ENCODE results near the gene ZNF800. TPM values are rescaled to one million over a fixed set of nuclear protein-coding genes. Genes with fewer than 3 reads are reported as not detected.

ZNF800 gene
- total RNA-seq, 2 experiments from 2014 or later: 18.2 to 19.5 TPM

- DNase-seq: no peak
- no peak overlapping the region for H3K27ac Mint-ChIP-seq
- peaks cover 15% of the 10 kb centered on the region for H3K4me1 Mint-ChIP-seq (ENCODE audit: low read depth)
- H3K9me3 Mint-ChIP-seq: no peaks in the 10 kb centered on the region
- intact Hi-C loops (cut with micrococcal nuclease): loop anchor here (1.0 to 5.0 kb wide), 8 partner anchors 58 to 861 kb away; no protein-coding TSS in a partner anchor
- H3K27me3 Mint-ChIP-seq (ENCODE audit: low read depth): no peaks in the 10 kb centered on the region
- CTCF ChIA-PET: interaction anchor here (0.7 to 1.5 kb wide), 6 partner anchors 7 to 162 kb away, joined by 3 to 5 read pairs (median 4); no protein-coding TSS in a partner anchor
- no peak overlapping the region for H3K4me3 Mint-ChIP-seq
- no peaks in the 10 kb centered on the region for H3K36me3 Mint-ChIP-seq (ENCODE audit: low read depth)
Measured at GRCh38 chr7:127346575-127347256, 45.8 kb downstream of the ZNF800 start.

DNA sequence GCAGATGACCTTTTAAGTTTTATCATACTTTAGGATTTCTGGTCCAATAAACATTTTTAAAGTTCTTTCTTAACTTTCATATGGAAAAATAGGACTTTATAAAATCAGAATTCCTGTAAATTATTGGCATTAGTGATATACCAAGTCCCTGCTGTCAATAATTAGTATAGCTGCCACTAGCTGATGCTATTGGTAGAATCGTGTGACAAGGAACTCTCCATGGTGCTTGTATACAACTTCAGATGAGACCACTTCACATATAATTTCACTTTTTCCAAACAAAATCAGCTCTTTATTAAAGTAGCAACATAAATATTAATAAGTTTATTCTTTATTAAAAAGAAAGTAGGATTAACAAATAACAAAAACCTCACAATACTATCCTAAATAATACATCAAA, 49.9 kb downstream of the ZNF800 start:
- CTCF ChIA-PET: interaction anchor here (0.7 kb wide), 1 partner anchor 109 kb away, joined by 3 read pairs; no protein-coding TSS in a partner anchor
- Mint-ChIP-seq H3K27ac (no peak overlapping the region), H3K4me3 (no peak overlapping the region)

GRCh38 chr7:127338122-127338521, 54.4 kb downstream of the ZNF800 start:
- CTCF ChIA-PET: no interaction called here
- Mint-ChIP-seq H3K9me3 (no peaks in the 10 kb centered on the region), H3K27ac (no peak overlapping the region), H3K27me3 (ENCODE audit: low read depth) (peaks cover 18% of the 10 kb centered on the region), H3K36me3 (ENCODE audit: low read depth) (no peaks in the 10 kb centered on the region), H3K4me3 (no peak overlapping the region), H3K4me1 (ENCODE audit: low read depth) (no peaks in the 10 kb centered on the region)
- intact Hi-C loops (cut with micrococcal nuclease): no loop called here
- DNase-seq: no peak

More for the DNA sequence above, 49.9 kb downstream of the ZNF800 start:
- DNase-seq: no peak
- peaks cover 8% of the 10 kb centered on the region for H3K4me1 Mint-ChIP-seq (ENCODE audit: low read depth)
- intact Hi-C loops (cut with micrococcal nuclease): no loop called here
- no peaks in the 10 kb centered on the region for H3K9me3 Mint-ChIP-seq
- no peaks in the 10 kb centered on the region for H3K36me3 Mint-ChIP-seq (ENCODE audit: low read depth)
- no peaks in the 10 kb centered on the region for H3K27me3 Mint-ChIP-seq (ENCODE audit: low read depth)

DNA sequence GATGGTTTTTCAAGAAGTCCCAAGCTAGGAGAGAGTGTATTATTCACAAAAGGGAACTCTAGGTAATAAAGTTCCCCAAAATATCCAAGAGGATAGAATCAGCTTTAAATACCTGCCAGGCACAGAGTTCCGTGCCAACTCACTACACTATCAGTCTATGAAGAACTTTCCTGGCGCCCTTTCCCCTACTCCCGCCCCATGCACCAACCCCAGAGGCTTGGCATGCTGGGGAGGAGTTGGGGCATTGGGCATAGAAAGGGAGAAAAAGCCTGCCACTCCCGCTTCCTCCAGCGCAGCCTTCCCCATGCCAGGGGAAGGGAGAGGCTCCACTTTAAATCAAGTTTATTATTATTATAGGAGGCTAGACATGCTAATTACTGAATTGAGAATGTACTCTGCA, 54.9 kb downstream of the ZNF800 start:
- intact Hi-C loops (cut with micrococcal nuclease): no loop called here
- peaks cover 18% of the 10 kb centered on the region for H3K27me3 Mint-ChIP-seq (ENCODE audit: low read depth)

GRCh38 chr7:127336458-127336857, 56.0 kb downstream of the ZNF800 start:
- H3K36me3 Mint-ChIP-seq (ENCODE audit: low read depth): no peaks in the 10 kb centered on the region
- CTCF ChIA-PET: interaction anchor here (1.2 kb wide), 1 partner anchor 79 kb away, joined by 3 read pairs; no protein-coding TSS in a partner anchor
- H3K4me3 Mint-ChIP-seq: no peak overlapping the region
- H3K4me1 Mint-ChIP-seq (ENCODE audit: low read depth): no peaks in the 10 kb centered on the region
- peaks cover 20% of the 10 kb centered on the region for H3K27me3 Mint-ChIP-seq (ENCODE audit: low read depth)
- intact Hi-C loops (cut with micrococcal nuclease): no loop called here
- H3K9me3 Mint-ChIP-seq: peaks cover 2% of the 10 kb centered on the region
- no peak overlapping the region for H3K27ac Mint-ChIP-seq
- no peak for DNase-seq

More for the DNA sequence above, 54.9 kb downstream of the ZNF800 start:
- Mint-ChIP-seq H3K27ac (no peak overlapping the region), H3K4me1 (ENCODE audit: low read depth) (no peaks in the 10 kb centered on the region), H3K9me3 (no peaks in the 10 kb centered on the region), H3K4me3 (no peak overlapping the region), H3K36me3 (ENCODE audit: low read depth) (no peaks in the 10 kb centered on the region)
- DNase-seq: no peak
- CTCF ChIA-PET: interaction anchor here (1.1 to 1.2 kb wide), 2 partner anchors 10 to 80 kb away, joined by 3 to 4 read pairs; no protein-coding TSS in a partner anchor

DNA sequence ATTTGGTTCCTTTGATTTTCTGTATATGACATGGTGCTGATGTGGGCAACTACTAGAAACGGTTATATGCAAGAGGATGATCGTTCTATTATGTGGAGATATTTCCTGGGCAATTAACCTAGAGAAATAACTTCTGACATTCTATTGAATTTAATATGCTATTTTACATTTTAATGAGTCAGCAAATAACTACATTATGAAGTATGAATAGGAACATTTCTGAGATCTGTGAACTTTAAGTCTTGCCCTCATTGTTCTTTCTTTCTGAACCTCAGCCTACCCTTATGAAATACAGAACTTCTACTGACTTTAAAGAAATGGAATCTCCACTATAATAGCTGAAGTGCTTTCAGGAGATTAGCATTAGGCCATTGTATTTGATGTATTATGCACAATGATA, 59.6 kb downstream of the ZNF800 start:
- Mint-ChIP-seq H3K27me3 (ENCODE audit: low read depth) (peaks cover 20% of the 10 kb centered on the region), H3K36me3 (ENCODE audit: low read depth) (no peaks in the 10 kb centered on the region), H3K4me3 (no peak overlapping the region), H3K27ac (no peak overlapping the region), H3K9me3 (peaks cover 2% of the 10 kb centered on the region), H3K4me1 (ENCODE audit: low read depth) (no peaks in the 10 kb centered on the region)
- intact Hi-C loops (cut with micrococcal nuclease): no loop called here
- no peak for DNase-seq
- CTCF ChIA-PET: no interaction called here

DNA sequence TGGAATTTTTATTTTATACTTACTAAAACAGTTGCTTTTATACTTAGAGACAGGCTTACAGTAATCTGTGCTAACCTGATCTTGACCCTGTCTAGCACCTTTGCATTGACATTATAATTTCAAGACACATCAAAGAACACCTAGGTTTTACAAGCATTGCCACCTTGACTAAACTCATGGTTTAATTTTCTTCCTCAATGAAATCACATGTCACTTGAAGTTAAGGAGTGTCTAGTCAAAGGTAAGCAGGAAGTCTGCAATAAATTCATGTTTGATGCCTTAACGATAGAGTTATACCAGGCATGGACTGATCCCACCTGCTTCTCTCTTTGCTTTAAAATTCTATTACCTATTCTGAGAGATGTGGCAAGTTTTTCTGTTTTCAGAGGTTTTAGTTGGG, 62.4 kb downstream of the ZNF800 start:
- DNase-seq: no peak
- intact Hi-C loops (cut with micrococcal nuclease): no loop called here
- Mint-ChIP-seq H3K9me3 (peaks cover 2% of the 10 kb centered on the region), H3K36me3 (ENCODE audit: low read depth) (no peaks in the 10 kb centered on the region), H3K27me3 (ENCODE audit: low read depth) (peaks cover 13% of the 10 kb centered on the region), H3K27ac (no peak overlapping the region), H3K4me1 (ENCODE audit: low read depth) (no peaks in the 10 kb centered on the region), H3K4me3 (no peak overlapping the region)
- CTCF ChIA-PET: no interaction called here

GRCh38 chr7:127322832-127323493, 69.5 kb downstream of the ZNF800 start:
- CTCF ChIA-PET: interaction anchor here (0.9 to 1.6 kb wide), 3 partner anchors 10 to 28 kb away, joined by 3 to 6 read pairs (median 6); no protein-coding TSS in a partner anchor
- peaks cover 2% of the 10 kb centered on the region for H3K27me3 Mint-ChIP-seq (ENCODE audit: low read depth)
- H3K4me1 Mint-ChIP-seq (ENCODE audit: low read depth): peaks cover 15% of the 10 kb centered on the region
- DNase-seq: no peak
- intact Hi-C loops (cut with micrococcal nuclease): no loop called here
- no peaks in the 10 kb centered on the region for H3K36me3 Mint-ChIP-seq (ENCODE audit: low read depth)
- H3K27ac Mint-ChIP-seq: no peak overlapping the region
- H3K4me3 Mint-ChIP-seq: no peak overlapping the region
- no peaks in the 10 kb centered on the region for H3K9me3 Mint-ChIP-seq

DNA sequence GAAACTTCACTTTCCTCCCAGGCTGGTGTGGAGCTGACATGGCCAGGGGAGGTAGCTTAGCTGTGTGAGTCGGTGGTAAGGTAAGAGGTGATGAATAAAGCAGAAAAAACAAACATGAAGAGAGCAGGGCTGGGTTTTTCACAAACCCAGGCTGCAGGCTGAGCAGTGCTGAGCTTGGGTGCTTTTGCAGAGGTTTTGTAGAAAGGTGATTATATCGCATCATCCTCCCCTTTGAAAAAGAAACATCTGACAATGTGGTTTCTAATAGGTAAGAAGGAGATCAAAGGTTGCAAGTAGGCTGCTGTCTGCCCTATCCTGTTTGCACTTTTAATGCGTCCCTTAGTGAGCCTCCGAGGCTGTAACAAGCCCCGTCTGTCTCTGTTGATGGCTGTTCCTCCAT, 70.2 kb downstream of the ZNF800 start:
- Mint-ChIP-seq H3K36me3 (ENCODE audit: low read depth) (no peaks in the 10 kb centered on the region), H3K9me3 (no peaks in the 10 kb centered on the region), H3K27me3 (ENCODE audit: low read depth) (peaks cover 2% of the 10 kb centered on the region), H3K4me3 (no peak overlapping the region), H3K4me1 (ENCODE audit: low read depth) (peaks cover 15% of the 10 kb centered on the region), H3K27ac (no peak overlapping the region)
- intact Hi-C loops (cut with micrococcal nuclease): no loop called here
- CTCF ChIA-PET: interaction anchor here (0.5 to 1.6 kb wide), 4 partner anchors 9 to 28 kb away, joined by 3 to 6 read pairs (median 6); no protein-coding TSS in a partner anchor
- DNase-seq: peak; percentile 11

DNA sequence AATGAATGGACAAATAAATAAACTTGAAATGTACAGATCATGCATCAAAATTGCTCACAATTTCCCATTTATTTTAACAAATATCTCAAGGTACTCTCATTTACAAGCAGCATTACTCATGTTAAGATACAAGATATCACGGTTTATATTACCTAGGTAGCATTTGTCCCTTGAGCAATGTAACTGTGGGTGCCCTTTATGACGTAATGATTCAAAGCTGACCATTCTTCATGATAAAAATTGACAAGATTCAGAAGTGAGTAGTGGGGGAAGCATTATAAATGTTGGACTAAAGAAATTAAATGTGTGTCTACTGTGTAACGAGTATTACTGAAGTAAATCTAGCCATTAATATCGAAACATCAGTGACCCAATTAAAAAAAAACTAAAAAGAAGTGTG, 71.5 kb downstream of the ZNF800 start:
- Mint-ChIP-seq H3K9me3 (peaks cover 6% of the 10 kb centered on the region), H3K4me3 (no peak overlapping the region), H3K4me1 (ENCODE audit: low read depth) (peaks cover 15% of the 10 kb centered on the region), H3K27me3 (ENCODE audit: low read depth) (peaks cover 2% of the 10 kb centered on the region), H3K36me3 (ENCODE audit: low read depth) (no peaks in the 10 kb centered on the region), H3K27ac (no peak overlapping the region)
- no peak for DNase-seq
- intact Hi-C loops (cut with micrococcal nuclease): no loop called here
- CTCF ChIA-PET: interaction anchor here (0.9 to 1.1 kb wide), 2 partner anchors 27 to 126 kb away, joined by 3 read pairs; no protein-coding TSS in a partner anchor

Measured in activated naive CD4-positive, alpha-beta T cell treated with anti-CD3 and anti-CD28 coated beads for 36 hours (primary cell).